GM23338 (cell line): ENCODE measurements around the gene CBX2. TPM values are rescaled to one million over a fixed set of nuclear protein-coding genes. Genes with fewer than 3 reads are reported as not detected.

Experiments used
- ATAC-seq: fragments of 200-7000 bp; cut with Tn5 transposase; 3 replicates; pipeline ENCODE4 v1.9.1; 2020
- DNase-seq: peaks from one replicate; pipeline ENCODE4 v3.0.0-alpha.2; 2015; ENCODE audit warnings: low spot score
- H2AFZ ChIP-seq: fragments of 200-600 bp; sonication (generic); 2 replicates; pipeline ENCODE4 v1.8.0; 2016; ENCODE audit warnings: antibody characterized with exemption, mild to moderate bottlenecking, moderate library complexity
- H3F3A ChIP-seq: fragments of 200-600 bp; sonication (generic); replicated peaks from 2 replicates; pipeline ENCODE4 v1.8.0; 2017; ENCODE audit warnings: antibody characterized with exemption, mixed run types, low read depth
- H3K27ac ChIP-seq: fragments of 200-600 bp; sonication (generic); 2 replicates; pipeline ENCODE4 v1.6.1; 2016; ENCODE audit warnings: low read depth
- H3K27me3 ChIP-seq: fragments of 200-600 bp; sonication (generic); 2 replicates; pipeline ENCODE4 v1.8.0; 2016; ENCODE audit warnings: mild to moderate bottlenecking, mixed run types, moderate library complexity; ENCODE audit not compliant: insufficient read depth
- H3K36me3 ChIP-seq: fragments of 200-600 bp; sonication (generic); 2 replicates; pipeline ENCODE4 v1.8.0; 2016; ENCODE audit warnings: mild to moderate bottlenecking; ENCODE audit not compliant: insufficient read depth
- H3K4me1 ChIP-seq: fragments of 200-600 bp; sonication (generic); 2 replicates; pipeline ENCODE4 v1.8.0; 2016; ENCODE audit warnings: mild to moderate bottlenecking, moderate library complexity; ENCODE audit not compliant: insufficient read depth
- H3K4me2 ChIP-seq: fragments of 200-600 bp; sonication (generic); 2 replicates; pipeline ENCODE4 v1.7.1; 2017; ENCODE audit warnings: mixed run types
- H3K4me3 ChIP-seq: fragments of 200-600 bp; sonication (generic); 2 replicates; pipeline ENCODE4 v1.6.1; 2016; ENCODE audit warnings: mixed run types
- H3K79me2 ChIP-seq: fragments of 200-600 bp; sonication (generic); replicated peaks from 2 replicates; pipeline ENCODE4 v1.8.0; 2017; ENCODE audit warnings: mild to moderate bottlenecking; ENCODE audit not compliant: insufficient read depth
- H3K9me2 ChIP-seq: fragments of 200-600 bp; sonication (generic); 2 replicates; pipeline ENCODE4 v1.8.0; 2017; ENCODE audit not compliant: insufficient read depth
- H4K20me1 ChIP-seq: fragments of 200-600 bp; sonication (generic); replicated peaks from 2 replicates; pipeline ENCODE4 v1.8.0; 2017; ENCODE audit warnings: mild to moderate bottlenecking; ENCODE audit not compliant: insufficient read depth
- H3K27ac Mint-ChIP-seq: 2 replicates; pipeline ENCODE4 v1.8.0; 2020; ENCODE audit warnings: inconsistent platforms, mild to moderate bottlenecking, moderate library complexity, mixed read lengths
- H3K27me3 Mint-ChIP-seq: 3 replicates; pipeline ENCODE4 v1.8.0; 2022; ENCODE audit warnings: low read depth, mild to moderate bottlenecking, moderate library complexity, mixed read lengths, inconsistent platforms; ENCODE audit not compliant: insufficient read depth, poor library complexity
- H3K36me3 Mint-ChIP-seq: 3 replicates; pipeline ENCODE4 v1.8.0; 2021; ENCODE audit warnings: low read depth, mild to moderate bottlenecking, inconsistent platforms, moderate library complexity, mixed read lengths
- H3K4me1 Mint-ChIP-seq: 3 replicates; pipeline ENCODE4 v1.8.0; 2020; ENCODE audit warnings: mild to moderate bottlenecking, inconsistent platforms, mixed read lengths
- H3K4me3 Mint-ChIP-seq: 3 replicates; pipeline ENCODE4 v1.8.0; 2021; ENCODE audit warnings: moderate library complexity, mild to moderate bottlenecking, inconsistent platforms, mixed read lengths
- H3K9me3 Mint-ChIP-seq: 3 replicates; pipeline ENCODE4 v1.8.0; 2020; ENCODE audit warnings: moderate library complexity, mild to moderate bottlenecking, inconsistent platforms, mixed read lengths
- EZH2 ChIP-seq: fragments of 200-600 bp; sonication (generic); IDR thresholded peaks from one replicate; pipeline ENCODE4 v1.8.0; 2017; ENCODE audit warnings: antibody characterized with exemption, mild to moderate bottlenecking, low read depth; ENCODE audit not compliant: unreplicated experiment
- EZH2phosphoT487 ChIP-seq: fragments of 200-600 bp; sonication (generic); IDR thresholded peaks from one replicate; pipeline ENCODE4 v1.8.1; 2018; ENCODE audit warnings: antibody characterized with exemption; ENCODE audit not compliant: unreplicated experiment
- JUNB ChIP-seq: IDR thresholded peaks from one replicate; pipeline ENCODE4 v1.6.1; 2016; ENCODE audit warnings: antibody characterized with exemption; ENCODE audit not compliant: unreplicated experiment
- NANOG ChIP-seq: IDR thresholded peaks from 2 replicates; pipeline ENCODE4 v1.6.1; 2016; ENCODE audit warnings: antibody characterized with exemption, borderline replicate concordance
- POLR2AphosphoS5 ChIP-seq: IDR thresholded peaks from 2 replicates; pipeline ENCODE4 v1.6.1; 2016; ENCODE audit warnings: antibody characterized with exemption, low read depth
- STAT1 ChIP-seq: IDR thresholded peaks from one replicate; pipeline ENCODE4 v1.6.1; 2016; ENCODE audit warnings: antibody characterized with exemption; ENCODE audit not compliant: unreplicated experiment
- ZNF114 ChIP-seq: fragments of 250-450 bp; sonication (Bioruptor Pico); IDR thresholded peaks from 2 replicates; pipeline ENCODE4 v1.5.0; 2020; ENCODE audit warnings: mild to moderate bottlenecking, moderate library complexity
- polyA plus RNA-seq: library from polyadenylated mRNA; unstranded; fragments of >200 nt; fragmentation: Nextera tagmentation; extraction: Ambion mirVana; gene quantifications from 2 replicates; pipeline ENCODE4 v1.2.1, GENCODE V29; 2016
- total RNA-seq: library from RNA; depleted of rRNA; stranded (reverse); fragments of >200 nt; shearing (Covaris generic); gene quantifications from 2 replicates; pipeline ENCODE4 v1.2.3, GENCODE V29; 2014
- TF ChIP-seq, protein P1 (sequence below), 2 experiments: fragments of 200-600 bp in 1 of 2; sonication (generic) in 1 of 2; conservative IDR thresholded peaks; 2 replicates each; pipeline versions ENCODE4 v1.5.1 to v1.6.1; 2016 to 2017; ENCODE audit warnings: antibody characterized with exemption in 2 of 2, low read depth in 2 of 2, mild to moderate bottlenecking in 2 of 2, moderate library complexity in 1 of 2
- TF ChIP-seq, protein P2 (sequence below): IDR thresholded peaks from 2 replicates; pipeline ENCODE4 v1.6.1; 2016; ENCODE audit warnings: antibody characterized with exemption
- TF ChIP-seq, protein P3 (sequence below): IDR thresholded peaks from one replicate; pipeline ENCODE4 v1.6.1; 2018; ENCODE audit warnings: antibody characterized with exemption; ENCODE audit not compliant: unreplicated experiment
- TF ChIP-seq, protein P4 (sequence below): fragments of 250-450 bp; sonication (Bioruptor Pico); IDR thresholded peaks from 2 replicates; pipeline ENCODE4 v1.5.0; 2020; ENCODE audit warnings: mild to moderate bottlenecking, moderate library complexity

The CBX2 gene
- total and polyA plus RNA-seq, 2 experiments from 2014 or later = 26.6 to 114 TPM

DNA sequence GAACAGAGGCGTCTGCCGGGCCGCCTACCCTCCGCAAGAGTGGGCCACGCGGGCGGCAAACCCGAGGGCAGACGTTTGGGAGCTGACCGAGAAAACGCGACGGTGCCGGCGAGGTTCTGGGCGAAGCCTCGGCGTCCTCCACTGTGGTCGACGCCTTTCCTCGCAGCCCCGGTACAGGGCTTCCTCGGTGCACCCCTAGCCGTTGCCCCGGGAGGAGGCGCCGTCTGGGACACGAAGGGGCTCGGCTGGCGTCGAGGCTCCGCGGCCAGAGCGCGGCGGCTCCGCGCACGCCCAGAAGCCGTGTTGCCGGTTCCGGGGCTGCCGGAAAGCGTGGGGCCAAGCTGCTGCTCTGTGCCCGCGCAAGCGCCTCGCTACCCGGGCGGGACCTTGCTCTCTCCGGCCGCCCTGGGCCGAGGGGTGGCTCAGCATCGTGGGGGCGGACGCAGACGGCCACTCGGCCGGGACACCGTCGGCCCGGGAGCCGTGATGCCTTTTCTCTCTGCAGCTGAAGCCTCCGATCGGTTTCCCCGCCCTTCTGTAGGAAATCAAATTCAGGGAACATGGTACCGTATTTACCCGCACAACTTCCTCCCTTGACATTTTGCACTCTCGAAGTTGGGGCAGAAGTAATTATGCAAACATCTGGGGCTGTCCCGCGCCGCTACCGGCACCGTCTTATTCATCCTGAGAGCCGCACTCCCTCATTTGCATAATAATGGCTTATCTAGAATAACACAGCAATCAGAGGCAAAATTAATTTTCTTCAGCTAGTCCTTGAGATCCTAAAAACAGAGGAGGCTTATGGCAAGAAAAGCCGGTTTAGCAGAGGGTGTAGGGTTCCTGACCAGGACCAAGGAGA is 26.3 kb downstream of the CBX2 start:
- H3K4me3 ChIP-seq = peak overlapping the region; percentile 9; the same call in 1 of the 2 replicates
- H3F3A ChIP-seq = peaks cover 51% of the 10 kb centered on the region
- H3K27ac Mint-ChIP-seq = no peak overlapping the region
- H3K9me2 ChIP-seq = no peaks in the 10 kb centered on the region
- no peak overlapping the region for H3K27ac ChIP-seq
- peaks cover 56% of the 10 kb centered on the region for H3K4me1 ChIP-seq
- peak; percentile 86 for DNase-seq
- no peak overlapping the region for H2AFZ ChIP-seq
- peaks cover 9% of the 10 kb centered on the region for H4K20me1 ChIP-seq
- H3K27me3 Mint-ChIP-seq = peaks cover 99% of the 10 kb centered on the region
- H3K4me3 Mint-ChIP-seq = peak overlapping the region; percentile 43
- peaks cover 57% of the 10 kb centered on the region for H3K4me1 Mint-ChIP-seq
- peak overlapping the region; percentile 21 for H3K4me2 ChIP-seq
- peak; percentile 1 for ATAC-seq
- TF ChIP-seq POLR2AphosphoS5 (no peak), STAT1 (no peak), NANOG (no peak), EZH2 (peak; percentile 91), EZH2phosphoT487 (no peak), JUNB (no peak), ZNF114 (CRISPR knock-in tag) (no peak)
- TF ChIP-seq, protein P1, sequence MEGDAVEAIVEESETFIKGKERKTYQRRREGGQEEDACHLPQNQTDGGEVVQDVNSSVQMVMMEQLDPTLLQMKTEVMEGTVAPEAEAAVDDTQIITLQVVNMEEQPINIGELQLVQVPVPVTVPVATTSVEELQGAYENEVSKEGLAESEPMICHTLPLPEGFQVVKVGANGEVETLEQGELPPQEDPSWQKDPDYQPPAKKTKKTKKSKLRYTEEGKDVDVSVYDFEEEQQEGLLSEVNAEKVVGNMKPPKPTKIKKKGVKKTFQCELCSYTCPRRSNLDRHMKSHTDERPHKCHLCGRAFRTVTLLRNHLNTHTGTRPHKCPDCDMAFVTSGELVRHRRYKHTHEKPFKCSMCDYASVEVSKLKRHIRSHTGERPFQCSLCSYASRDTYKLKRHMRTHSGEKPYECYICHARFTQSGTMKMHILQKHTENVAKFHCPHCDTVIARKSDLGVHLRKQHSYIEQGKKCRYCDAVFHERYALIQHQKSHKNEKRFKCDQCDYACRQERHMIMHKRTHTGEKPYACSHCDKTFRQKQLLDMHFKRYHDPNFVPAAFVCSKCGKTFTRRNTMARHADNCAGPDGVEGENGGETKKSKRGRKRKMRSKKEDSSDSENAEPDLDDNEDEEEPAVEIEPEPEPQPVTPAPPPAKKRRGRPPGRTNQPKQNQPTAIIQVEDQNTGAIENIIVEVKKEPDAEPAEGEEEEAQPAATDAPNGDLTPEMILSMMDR (conservative IDR thresholded peaks at IDR 0.05; ENCODE audit: low read depth in 2 of 2) = no peak
- TF ChIP-seq, protein P2, sequence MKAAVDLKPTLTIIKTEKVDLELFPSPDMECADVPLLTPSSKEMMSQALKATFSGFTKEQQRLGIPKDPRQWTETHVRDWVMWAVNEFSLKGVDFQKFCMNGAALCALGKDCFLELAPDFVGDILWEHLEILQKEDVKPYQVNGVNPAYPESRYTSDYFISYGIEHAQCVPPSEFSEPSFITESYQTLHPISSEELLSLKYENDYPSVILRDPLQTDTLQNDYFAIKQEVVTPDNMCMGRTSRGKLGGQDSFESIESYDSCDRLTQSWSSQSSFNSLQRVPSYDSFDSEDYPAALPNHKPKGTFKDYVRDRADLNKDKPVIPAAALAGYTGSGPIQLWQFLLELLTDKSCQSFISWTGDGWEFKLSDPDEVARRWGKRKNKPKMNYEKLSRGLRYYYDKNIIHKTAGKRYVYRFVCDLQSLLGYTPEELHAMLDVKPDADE = 0 out of 2 replicates have a peak, but pooled peaks have one; percentile 18
- TF ChIP-seq, protein P3, sequence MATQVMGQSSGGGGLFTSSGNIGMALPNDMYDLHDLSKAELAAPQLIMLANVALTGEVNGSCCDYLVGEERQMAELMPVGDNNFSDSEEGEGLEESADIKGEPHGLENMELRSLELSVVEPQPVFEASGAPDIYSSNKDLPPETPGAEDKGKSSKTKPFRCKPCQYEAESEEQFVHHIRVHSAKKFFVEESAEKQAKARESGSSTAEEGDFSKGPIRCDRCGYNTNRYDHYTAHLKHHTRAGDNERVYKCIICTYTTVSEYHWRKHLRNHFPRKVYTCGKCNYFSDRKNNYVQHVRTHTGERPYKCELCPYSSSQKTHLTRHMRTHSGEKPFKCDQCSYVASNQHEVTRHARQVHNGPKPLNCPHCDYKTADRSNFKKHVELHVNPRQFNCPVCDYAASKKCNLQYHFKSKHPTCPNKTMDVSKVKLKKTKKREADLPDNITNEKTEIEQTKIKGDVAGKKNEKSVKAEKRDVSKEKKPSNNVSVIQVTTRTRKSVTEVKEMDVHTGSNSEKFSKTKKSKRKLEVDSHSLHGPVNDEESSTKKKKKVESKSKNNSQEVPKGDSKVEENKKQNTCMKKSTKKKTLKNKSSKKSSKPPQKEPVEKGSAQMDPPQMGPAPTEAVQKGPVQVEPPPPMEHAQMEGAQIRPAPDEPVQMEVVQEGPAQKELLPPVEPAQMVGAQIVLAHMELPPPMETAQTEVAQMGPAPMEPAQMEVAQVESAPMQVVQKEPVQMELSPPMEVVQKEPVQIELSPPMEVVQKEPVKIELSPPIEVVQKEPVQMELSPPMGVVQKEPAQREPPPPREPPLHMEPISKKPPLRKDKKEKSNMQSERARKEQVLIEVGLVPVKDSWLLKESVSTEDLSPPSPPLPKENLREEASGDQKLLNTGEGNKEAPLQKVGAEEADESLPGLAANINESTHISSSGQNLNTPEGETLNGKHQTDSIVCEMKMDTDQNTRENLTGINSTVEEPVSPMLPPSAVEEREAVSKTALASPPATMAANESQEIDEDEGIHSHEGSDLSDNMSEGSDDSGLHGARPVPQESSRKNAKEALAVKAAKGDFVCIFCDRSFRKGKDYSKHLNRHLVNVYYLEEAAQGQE = no peak
- TF ChIP-seq, protein P4, sequence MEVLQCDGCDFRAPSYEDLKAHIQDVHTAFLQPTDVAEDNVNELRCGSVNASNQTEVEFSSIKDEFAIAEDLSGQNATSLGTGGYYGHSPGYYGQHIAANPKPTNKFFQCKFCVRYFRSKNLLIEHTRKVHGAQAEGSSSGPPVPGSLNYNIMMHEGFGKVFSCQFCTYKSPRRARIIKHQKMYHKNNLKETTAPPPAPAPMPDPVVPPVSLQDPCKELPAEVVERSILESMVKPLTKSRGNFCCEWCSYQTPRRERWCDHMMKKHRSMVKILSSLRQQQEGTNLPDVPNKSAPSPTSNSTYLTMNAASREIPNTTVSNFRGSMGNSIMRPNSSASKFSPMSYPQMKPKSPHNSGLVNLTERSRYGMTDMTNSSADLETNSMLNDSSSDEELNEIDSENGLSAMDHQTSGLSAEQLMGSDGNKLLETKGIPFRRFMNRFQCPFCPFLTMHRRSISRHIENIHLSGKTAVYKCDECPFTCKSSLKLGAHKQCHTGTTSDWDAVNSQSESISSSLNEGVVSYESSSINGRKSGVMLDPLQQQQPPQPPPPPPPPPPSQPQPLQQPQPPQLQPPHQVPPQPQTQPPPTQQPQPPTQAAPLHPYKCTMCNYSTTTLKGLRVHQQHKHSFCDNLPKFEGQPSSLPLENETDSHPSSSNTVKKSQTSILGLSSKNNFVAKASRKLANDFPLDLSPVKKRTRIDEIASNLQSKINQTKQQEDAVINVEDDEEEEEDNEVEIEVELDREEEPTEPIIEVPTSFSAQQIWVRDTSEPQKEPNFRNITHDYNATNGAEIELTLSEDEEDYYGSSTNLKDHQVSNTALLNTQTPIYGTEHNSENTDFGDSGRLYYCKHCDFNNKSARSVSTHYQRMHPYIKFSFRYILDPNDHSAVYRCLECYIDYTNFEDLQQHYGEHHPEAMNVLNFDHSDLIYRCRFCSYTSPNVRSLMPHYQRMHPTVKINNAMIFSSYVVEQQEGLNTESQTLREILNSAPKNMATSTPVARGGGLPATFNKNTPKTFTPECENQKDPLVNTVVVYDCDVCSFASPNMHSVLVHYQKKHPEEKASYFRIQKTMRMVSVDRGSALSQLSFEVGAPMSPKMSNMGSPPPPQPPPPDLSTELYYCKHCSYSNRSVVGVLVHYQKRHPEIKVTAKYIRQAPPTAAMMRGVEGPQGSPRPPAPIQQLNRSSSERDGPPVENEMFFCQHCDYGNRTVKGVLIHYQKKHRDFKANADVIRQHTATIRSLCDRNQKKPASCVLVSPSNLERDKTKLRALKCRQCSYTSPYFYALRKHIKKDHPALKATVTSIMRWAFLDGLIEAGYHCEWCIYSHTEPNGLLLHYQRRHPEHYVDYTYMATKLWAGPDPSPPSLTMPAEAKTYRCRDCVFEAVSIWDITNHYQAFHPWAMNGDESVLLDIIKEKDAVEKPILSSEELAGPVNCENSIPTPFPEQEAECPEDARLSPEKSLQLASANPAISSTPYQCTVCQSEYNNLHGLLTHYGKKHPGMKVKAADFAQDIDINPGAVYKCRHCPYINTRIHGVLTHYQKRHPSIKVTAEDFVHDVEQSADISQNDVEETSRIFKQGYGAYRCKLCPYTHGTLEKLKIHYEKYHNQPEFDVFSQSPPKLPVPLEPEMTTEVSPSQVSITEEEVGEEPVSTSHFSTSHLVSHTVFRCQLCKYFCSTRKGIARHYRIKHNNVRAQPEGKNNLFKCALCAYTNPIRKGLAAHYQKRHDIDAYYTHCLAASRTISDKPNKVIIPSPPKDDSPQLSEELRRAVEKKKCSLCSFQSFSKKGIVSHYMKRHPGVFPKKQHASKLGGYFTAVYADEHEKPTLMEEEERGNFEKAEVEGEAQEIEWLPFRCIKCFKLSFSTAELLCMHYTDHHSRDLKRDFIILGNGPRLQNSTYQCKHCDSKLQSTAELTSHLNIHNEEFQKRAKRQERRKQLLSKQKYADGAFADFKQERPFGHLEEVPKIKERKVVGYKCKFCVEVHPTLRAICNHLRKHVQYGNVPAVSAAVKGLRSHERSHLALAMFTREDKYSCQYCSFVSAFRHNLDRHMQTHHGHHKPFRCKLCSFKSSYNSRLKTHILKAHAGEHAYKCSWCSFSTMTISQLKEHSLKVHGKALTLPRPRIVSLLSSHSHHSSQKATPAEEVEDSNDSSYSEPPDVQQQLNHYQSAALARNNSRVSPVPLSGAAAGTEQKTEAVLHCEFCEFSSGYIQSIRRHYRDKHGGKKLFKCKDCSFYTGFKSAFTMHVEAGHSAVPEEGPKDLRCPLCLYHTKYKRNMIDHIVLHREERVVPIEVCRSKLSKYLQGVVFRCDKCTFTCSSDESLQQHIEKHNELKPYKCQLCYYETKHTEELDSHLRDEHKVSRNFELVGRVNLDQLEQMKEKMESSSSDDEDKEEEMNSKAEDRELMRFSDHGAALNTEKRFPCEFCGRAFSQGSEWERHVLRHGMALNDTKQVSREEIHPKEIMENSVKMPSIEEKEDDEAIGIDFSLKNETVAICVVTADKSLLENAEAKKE (CRISPR knock-in tag) = no peak
- H3K79me2 ChIP-seq = no peaks in the 10 kb centered on the region
- no peaks in the 10 kb centered on the region for H3K36me3 ChIP-seq
- H3K27me3 ChIP-seq = peaks cover 100% of the 10 kb centered on the region
- no peaks in the 10 kb centered on the region; the same call in 2 of the 3 replicates for H3K36me3 Mint-ChIP-seq
- peaks cover 13% of the 10 kb centered on the region; the same call in 2 of the 3 replicates for H3K9me3 Mint-ChIP-seq
